ENCODE data around the gene THADA. TPM values are rescaled to one million over a fixed set of nuclear protein-coding genes. Genes with fewer than 3 reads are reported as not detected.

Gene THADA
- total RNA-seq, 1 donor, result 39.4 TPM

- no peaks in the 10 kb centered on the region for H4K20me1 ChIP-seq (ENCODE audit: insufficient read depth, low read length)
- H3K9me3 ChIP-seq (ENCODE audit: low read depth, low read length), result peaks cover 5% of the 10 kb centered on the region
These were observed 74.3 kb downstream of the THADA start for GRCh38 chr2:43521568-43521967.

DNA sequence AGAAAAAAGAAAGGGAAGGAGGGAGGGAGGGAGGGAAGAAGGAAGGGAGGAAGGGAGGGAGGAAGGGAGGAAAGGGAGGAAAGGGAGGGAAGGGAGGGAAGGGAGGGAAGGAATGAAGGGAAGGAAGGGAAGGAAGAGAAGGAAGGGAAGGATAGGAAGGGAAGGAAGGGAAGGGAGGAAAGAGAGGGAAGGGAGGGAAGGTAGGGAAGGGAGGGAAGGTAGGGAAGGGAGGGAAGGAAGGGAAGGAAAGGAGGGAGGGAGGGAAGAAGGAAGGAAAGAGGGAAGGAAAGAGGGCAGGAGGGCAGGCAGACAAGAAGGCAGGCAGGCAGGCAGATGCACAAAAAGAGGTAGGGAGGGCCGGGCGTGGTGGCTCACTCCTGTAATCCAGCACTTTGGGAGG, 74.9 kb downstream of the THADA start:
- TF ChIP-seq CTCF (IDR thresholded peaks at IDR 0.05; ENCODE audit: extremely low read depth, low read depth, low read length), result no peak
- Histone ChIP-seq H3K27ac (ENCODE audit: low read depth, low read length) (no peak overlapping the region), H4K20me1 (ENCODE audit: insufficient read depth, low read length) (no peaks in the 10 kb centered on the region), H3K4me2 (ENCODE audit: insufficient read depth, low read length) (no peak overlapping the region), H3K9me3 (ENCODE audit: low read depth, low read length) (peaks cover 5% of the 10 kb centered on the region), H3K36me3 (ENCODE audit: insufficient read depth, low read length) (peaks cover 8% of the 10 kb centered on the region), H3K27me3 (ENCODE audit: insufficient read depth, low read length) (no peaks in the 10 kb centered on the region), H2AFZ (ENCODE audit: low read length) (no peak overlapping the region), H3K79me2 (ENCODE audit: insufficient read depth, low read length) (peaks cover 8% of the 10 kb centered on the region), H3K4me1 (ENCODE audit: insufficient read depth, low read length) (peaks cover 26% of the 10 kb centered on the region), H3K4me3 (ENCODE audit: insufficient read depth, low read length) (no peak overlapping the region)
- no peak for DNase-seq (ENCODE audit: insufficient read length, low spot score, missing footprints)

More at GRCh38 chr2:43521568-43521967, 74.3 kb downstream of the THADA start:
- Histone ChIP-seq H3K27me3 (ENCODE audit: insufficient read depth, low read length) (no peaks in the 10 kb centered on the region), H3K79me2 (ENCODE audit: insufficient read depth, low read length) (peaks cover 4% of the 10 kb centered on the region), H3K36me3 (ENCODE audit: insufficient read depth, low read length) (peaks cover 13% of the 10 kb centered on the region), H2AFZ (ENCODE audit: low read length) (no peak overlapping the region), H3K4me3 (ENCODE audit: insufficient read depth, low read length) (no peak overlapping the region), H3K4me2 (ENCODE audit: insufficient read depth, low read length) (no peak overlapping the region), H3K4me1 (ENCODE audit: insufficient read depth, low read length) (peaks cover 26% of the 10 kb centered on the region), H3K27ac (ENCODE audit: low read depth, low read length) (no peak overlapping the region)
- TF ChIP-seq CTCF (IDR thresholded peaks at IDR 0.05; ENCODE audit: extremely low read depth, low read depth, low read length), result no peak
- DNase-seq (ENCODE audit: insufficient read length, low spot score, missing footprints), result no peak

- Histone ChIP-seq H3K27me3 (ENCODE audit: insufficient read depth, low read length) (no peaks in the 10 kb centered on the region), H2AFZ (ENCODE audit: low read length) (peak overlapping the region; percentile 21), H3K4me2 (ENCODE audit: insufficient read depth, low read length) (peak overlapping the region; percentile 61), H3K36me3 (ENCODE audit: insufficient read depth, low read length) (no peaks in the 10 kb centered on the region), H3K9me3 (ENCODE audit: low read depth, low read length) (no peaks in the 10 kb centered on the region), H4K20me1 (ENCODE audit: insufficient read depth, low read length) (no peaks in the 10 kb centered on the region), H3K4me1 (ENCODE audit: insufficient read depth, low read length) (peaks cover 26% of the 10 kb centered on the region), H3K4me3 (ENCODE audit: insufficient read depth, low read length) (peak overlapping the region; percentile 14), H3K79me2 (ENCODE audit: insufficient read depth, low read length) (peaks cover 8% of the 10 kb centered on the region), H3K27ac (ENCODE audit: low read depth, low read length) (peak overlapping the region; percentile 94)
- no peak for TF ChIP-seq CTCF (IDR thresholded peaks at IDR 0.05; ENCODE audit: extremely low read depth, low read depth, low read length)
- DNase-seq (ENCODE audit: insufficient read length, low spot score, missing footprints), result peak; percentile 77
These were observed 76.1 kb downstream of the THADA start for GRCh38 chr2:43519643-43520221.

DNA sequence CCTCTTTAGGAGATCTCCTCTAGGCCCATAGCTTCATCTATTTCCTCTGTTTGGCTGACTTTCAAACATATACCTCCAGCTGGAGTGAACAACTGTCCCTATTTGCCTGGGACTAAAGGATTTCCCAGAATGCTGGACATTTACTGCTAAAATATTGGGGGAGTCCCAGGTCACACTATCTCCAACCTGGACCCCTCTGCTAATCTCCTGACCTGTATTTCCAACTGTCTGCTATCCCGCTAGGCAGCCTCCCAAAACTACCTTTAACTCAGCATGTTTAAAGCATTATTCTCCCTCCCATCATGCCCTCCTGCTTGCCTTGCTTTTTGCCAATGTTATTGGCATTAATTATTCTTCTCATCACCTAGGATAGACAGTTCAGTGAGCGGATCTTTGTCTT, 77.1 kb downstream of the THADA start:
- H3K4me2 ChIP-seq (ENCODE audit: insufficient read depth, low read length), result peak overlapping the region; percentile 31
- H3K36me3 ChIP-seq (ENCODE audit: insufficient read depth, low read length), result no peaks in the 10 kb centered on the region
- no peak overlapping the region for H2AFZ ChIP-seq (ENCODE audit: low read length)
- peaks cover 28% of the 10 kb centered on the region for H3K4me1 ChIP-seq (ENCODE audit: insufficient read depth, low read length)
- peaks cover 8% of the 10 kb centered on the region for H3K79me2 ChIP-seq (ENCODE audit: insufficient read depth, low read length)
- no peaks in the 10 kb centered on the region for H4K20me1 ChIP-seq (ENCODE audit: insufficient read depth, low read length)
- no peak for TF ChIP-seq CTCF (IDR thresholded peaks at IDR 0.05; ENCODE audit: extremely low read depth, low read depth, low read length)
- no peaks in the 10 kb centered on the region for H3K27me3 ChIP-seq (ENCODE audit: insufficient read depth, low read length)
- H3K27ac ChIP-seq (ENCODE audit: low read depth, low read length), result peak overlapping the region; percentile 94
- no peaks in the 10 kb centered on the region for H3K9me3 ChIP-seq (ENCODE audit: low read depth, low read length)
- DNase-seq (ENCODE audit: insufficient read length, low spot score, missing footprints), result no peak
- no peak overlapping the region for H3K4me3 ChIP-seq (ENCODE audit: insufficient read depth, low read length)

Data from osteoblast (primary cell).